GM12878 (cell line): ENCODE results near the gene BMP8B. TPM values are rescaled to one million over a fixed set of nuclear protein-coding genes. Genes with fewer than 3 reads are reported as not detected.

Experiments used
- ATAC-seq: fragments of 200-7000 bp; cut with Tn5 transposase; 3 replicates; pipeline ENCODE4 v1.9.1; 2020; ENCODE audit warnings: mild to moderate bottlenecking, moderate library complexity
- BruUV-seq: library from RNA; stranded (reverse); fragments of 400-500 nt; replicated peaks from 2 replicates; lab custom pipeline; 2021; lab: Mats Ljungman, UMichigan
- CTCF ChIA-PET: fragments of 300-600 bp; sonication (Branson Sonifier 250); formaldehyde crosslinking; extraction: SDS; loops from one replicate; lab custom pipeline; 2021; ENCODE audit warnings: inconsistent platforms; lab: Yijun Ruan, JAX
- POLR2A ChIA-PET: fragments of 350-600 bp; formaldehyde crosslinking; extraction: SDS; loops from one replicate; lab custom pipeline; 2021; ENCODE audit warnings: inconsistent platforms; lab: Charles Lee
- RAD21 ChIA-PET: fragments of 300-600 bp; sonication (Branson Sonifier 250); formaldehyde crosslinking; loops from one replicate; lab custom pipeline; 2023; ENCODE audit warnings: antibody characterized with exemption; ENCODE audit not compliant: unreplicated experiment; lab: Charles Lee
- SMC1A ChIA-PET: fragments of 300-600 bp; sonication (Branson Sonifier 250); formaldehyde crosslinking; loops from one replicate; lab custom pipeline; 2023; ENCODE audit not compliant: unreplicated experiment, uncharacterized antibody; lab: Charles Lee
- DNase-seq: peaks from one replicate; pipeline ENCODE4 v3.0.0-alpha.2; 2011; ENCODE audit warnings: low read depth, low spot score
- FAIRE-seq: peaks from 3 replicates; lab custom pipeline; 2011; peaks lifted over from hg19 to GRCh38; lab: Jason Lieb, UNC
- H2AFZ ChIP-seq: 2 replicates; pipeline ENCODE4 v1.6.0; 2011; ENCODE audit warnings: low read depth, low read length, control low read depth; ENCODE audit not compliant: control insufficient read depth
- H3K27ac ChIP-seq: 2 replicates; pipeline ENCODE4 v1.5.1; 2011; ENCODE audit warnings: control low read depth; ENCODE audit not compliant: control insufficient read depth, insufficient read depth
- H3K27me3 ChIP-seq, 2 experiments: replicated peaks in 1 of 2; 2 replicates each; pipeline versions ENCODE4 v1.6.0 to v1.6.1; 2011; ENCODE audit warnings: low read length in 1 of 2; ENCODE audit not compliant: control insufficient read depth in 2 of 2, insufficient read depth in 2 of 2
- H3K36me3 ChIP-seq, 2 experiments: 2 replicates each; pipeline ENCODE4 v1.5.1; 2011; ENCODE audit warnings: low read length in 1 of 2; ENCODE audit not compliant: control insufficient read depth in 2 of 2, insufficient read depth in 2 of 2
- H3K4me1 ChIP-seq: 2 replicates; pipeline ENCODE4 v1.6.1; 2011; ENCODE audit warnings: mild to moderate bottlenecking, low read length, moderate library complexity, mixed read lengths; ENCODE audit not compliant: control insufficient read depth, insufficient read depth
- H3K4me2 ChIP-seq: 2 replicates; pipeline ENCODE4 v1.6.0; 2011; ENCODE audit warnings: control low read depth; ENCODE audit not compliant: control insufficient read depth, insufficient read depth
- H3K4me3 ChIP-seq: fragments of 200-600 bp; sonication (generic); 2 replicates; pipeline ENCODE4 v1.5.1; 2016
- H3K79me2 ChIP-seq: 2 replicates; pipeline ENCODE4 v1.6.0; 2011; ENCODE audit warnings: low read length; ENCODE audit not compliant: control insufficient read depth, insufficient read depth
- H3K9ac ChIP-seq: 2 replicates; pipeline ENCODE4 v1.8.0; 2011; ENCODE audit warnings: low read length, control low read depth, mixed read lengths; ENCODE audit not compliant: control insufficient read depth, insufficient read depth
- H3K9me3 ChIP-seq: replicated peaks from 3 replicates; pipeline ENCODE4 v1.5.1; 2011; ENCODE audit warnings: mild to moderate bottlenecking, low read length; ENCODE audit not compliant: control insufficient read depth, insufficient read depth
- H4K20me1 ChIP-seq: 2 replicates; pipeline ENCODE4 v1.6.0; 2011; ENCODE audit not compliant: control insufficient read depth, insufficient read depth
- ESRRA ChIP-seq: IDR thresholded peaks from 2 replicates; pipeline ENCODE4 v1.6.1; 2012; ENCODE audit warnings: mild to moderate bottlenecking, low read length, improper control_type of control experiment
- HCFC1 ChIP-seq: fragments of 150-350 bp; IDR thresholded peaks from 2 replicates; pipeline ENCODE4 v1.6.1; 2014; ENCODE audit warnings: low read length
- SMAD5 ChIP-seq: IDR thresholded peaks from 2 replicates; pipeline ENCODE4 v1.6.1; 2016; ENCODE audit warnings: antibody characterized with exemption, low read depth
- SPI1 ChIP-seq: IDR thresholded peaks from 2 replicates; pipeline ENCODE4 v1.6.1; 2011; ENCODE audit warnings: low read depth, mild to moderate bottlenecking, low read length, moderate library complexity, borderline replicate concordance; ENCODE audit not compliant: insufficient read depth
- ZSCAN29 ChIP-seq: fragments of 450-650 bp; IDR thresholded peaks from 2 replicates; pipeline ENCODE4 v1.6.1; 2017; ENCODE audit warnings: mild to moderate bottlenecking, moderate library complexity
- WGBS: methylation state at CpG from one replicate; pipeline ENCODE4 v1.1.6; 2016; ENCODE audit warnings: low lambda C conversion rate; ENCODE audit not compliant: insufficient replicate concordance, insufficient coverage; ENCODE audit errors: missing lambda C conversion rate; 5-methylcytosine and 5-hydroxymethylcytosine counted together
- in situ Hi-C: fragments of 300-500 bp; cut with MboI; formaldehyde crosslinking; loops from 9 replicates; pipeline ENCODE4 v1.14.3; 2018; ENCODE audit warnings: mixed read lengths
- intact Hi-C: fragments of 100-400 bp; cut with micrococcal nuclease; formaldehyde crosslinking; loops from one replicate; pipeline ENCODE4 v1.14.2; 2022; ENCODE audit not compliant: unreplicated experiment
- polyA plus RNA-seq, 11 experiments: library from polyadenylated mRNA; depleted of rRNA in 4 of 11; unstranded in 6 of 11; stranded (reverse) in 5 of 11; fragments of >200 nt; fragmentation: Nextera tagmentation in 4 of 11; fragmentation: Illumina TruSeq in 1 of 11; extraction: Ambion mirVana in 4 of 11; extraction: Trizol in 1 of 11; gene quantifications; 1 replicate in 1 of 11; 2 replicates in 10 of 11; pipeline versions ENCODE4 v1.2.1 to v1.2.3, GENCODE V29; 2011 to 2016; ENCODE audit warnings: inconsistent platforms in 2 of 11, missing spikeins in 2 of 11, low read depth in 1 of 11
- total RNA-seq, 4 experiments: library from RNA; depleted of rRNA in 3 of 4; stranded (reverse); fragments of >200 nt in 3 of 4; fragmentation: Illumina TruSeq in 1 of 4; extraction: Trizol in 1 of 4; gene quantifications; 2 replicates each; pipeline versions ENCODE4 v1.2.1 to v1.2.3, GENCODE V29; 2013 to 2021

BMP8B gene
- total and polyA plus RNA-seq, 10 of the 15 experiments (the other 5 are each of a cell fraction or from before 2014, with no cell fraction given): 0.09 to 1.2 (median 0.52) TPM

DNA sequence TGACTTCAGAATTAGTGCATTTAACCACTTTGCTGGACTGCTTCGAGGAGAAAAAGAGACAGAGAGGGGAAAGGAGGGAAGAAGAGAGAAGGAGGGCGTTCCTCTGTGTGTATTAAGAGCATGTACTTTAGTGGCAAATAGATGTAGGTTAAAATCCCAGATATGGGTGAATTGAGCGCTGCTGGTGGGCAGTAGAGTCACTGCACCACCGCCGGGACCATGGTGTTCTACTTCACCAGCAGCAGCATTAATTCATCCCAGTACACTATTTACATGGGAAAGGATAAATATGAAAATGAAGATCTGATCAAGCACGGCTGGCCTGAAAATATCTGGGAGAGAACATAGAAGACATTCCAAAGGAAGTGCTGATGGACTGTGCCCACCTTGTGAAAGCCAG lies 70.9 kb downstream of the BMP8B start:
- ChIA-PET POLR2A (no interaction called here), CTCF (interaction anchor here (1.0 to 2.8 kb wide), 5 partner anchors 11 to 112 kb away, joined by 3 to 11 read pairs (median 6); no protein-coding TSS in a partner anchor), RAD21 (interaction anchor here (1.1 to 3.3 kb wide), 2 partner anchors 17 to 112 kb away, joined by 3 to 29 read pairs; no protein-coding TSS in a partner anchor), SMC1A (interaction anchor here (0.6 to 1.8 kb wide), 4 partner anchors 12 to 314 kb away, joined by 3 to 6 read pairs (median 4); no protein-coding TSS in a partner anchor)
- in situ Hi-C loops: no loop called here
- H3K4me1 ChIP-seq: no peaks in the 10 kb centered on the region
- H3K79me2 ChIP-seq: no peaks in the 10 kb centered on the region
- no peak for TF ChIP-seq SPI1
- no peak overlapping the region for H3K27ac ChIP-seq
- FAIRE-seq (no peak), DNase-seq (no peak), ATAC-seq (no peak)
- no peaks in the 10 kb centered on the region for H3K36me3 ChIP-seq
- H3K9ac ChIP-seq: no peak overlapping the region
- 16% methylated on average over 6 of the region's 6 CpGs for WGBS
- no peak overlapping the region for H3K4me3 ChIP-seq
- no peak overlapping the region for H3K4me2 ChIP-seq
- intact Hi-C loops: no loop called here
- BruUV-seq: no TSS peak
- no peaks in the 10 kb centered on the region for H3K9me3 ChIP-seq
- H2AFZ ChIP-seq: no peak overlapping the region
- 0 out of 4 replicates have a peak, but pooled peaks cover 0 to 2% of the 10 kb centered on the region in 2 experiments for H3K27me3 ChIP-seq
- H4K20me1 ChIP-seq: no peaks in the 10 kb centered on the region

DNA sequence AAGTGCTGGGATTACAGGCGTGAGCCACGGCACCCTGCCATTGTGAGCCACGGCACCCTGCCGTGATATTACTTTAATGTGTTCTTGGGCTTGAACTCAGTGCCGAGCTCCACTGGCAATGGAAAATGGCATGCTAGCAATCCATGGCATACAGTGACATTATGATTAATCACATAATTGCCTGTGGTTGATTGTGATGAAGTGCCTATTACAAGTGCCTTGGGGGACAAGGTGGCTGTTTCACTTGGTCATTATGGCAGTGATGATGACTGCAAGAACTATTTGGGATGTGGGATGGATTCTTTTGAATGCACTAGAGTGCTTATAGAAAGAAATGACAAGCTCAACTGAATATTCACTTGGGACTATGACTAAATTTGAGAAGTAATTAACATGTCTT lies 75.1 kb downstream of the BMP8B start:
- H3K4me2 ChIP-seq: no peak overlapping the region
- H3K36me3 ChIP-seq: no peaks in the 10 kb centered on the region
- no peak overlapping the region for H3K4me3 ChIP-seq
- H3K9ac ChIP-seq: no peak overlapping the region
- 72% methylated on average over 5 of the region's 5 CpGs for WGBS
- intact Hi-C loops (no loop called here), in situ Hi-C loops (no loop called here)
- no peaks in the 10 kb centered on the region for H4K20me1 ChIP-seq
- 0 out of 4 replicates have a peak, but pooled peaks cover 0 to 2% of the 10 kb centered on the region in 2 experiments for H3K27me3 ChIP-seq
- no TSS peak for BruUV-seq
- ChIA-PET POLR2A (no interaction called here), CTCF (interaction anchor here (0.6 to 2.1 kb wide), 8 partner anchors 39 to 136 kb away, joined by 3 to 7 read pairs (median 4); no protein-coding TSS in a partner anchor), SMC1A (interaction anchor here (1.5 to 1.7 kb wide), 2 partner anchors 10 to 19 kb away, joined by 3 read pairs; no protein-coding TSS in a partner anchor), RAD21 (no interaction called here)
- no peak for ATAC-seq
- no peak for FAIRE-seq
- no peaks in the 10 kb centered on the region for H3K4me1 ChIP-seq
- H2AFZ ChIP-seq: no peak overlapping the region
- H3K9me3 ChIP-seq: no peaks in the 10 kb centered on the region; the same call in 2 of the 3 replicates
- H3K27ac ChIP-seq: no peak overlapping the region
- TF ChIP-seq ZSCAN29 (no peak), HCFC1 (no peak), SMAD5 (no peak), ESRRA (no peak)
- TF ChIP-seq, all 136 proteins: peak for 0
- H3K79me2 ChIP-seq: no peaks in the 10 kb centered on the region
- no peak for DNase-seq
